WI38 (cell line): ENCODE measurements around the gene SPATS2.
A peak's percentile ranks its signal among the peaks of the same experiment; 100 is the strongest.

Experiments used
- H3K4me3 ChIP-seq: 2 replicates; pipeline ENCODE4 v1.5.1; 2011; ENCODE audit warnings: low read depth, mild to moderate bottlenecking, control low read depth, low read length
- TF ChIP-seq, protein P1 (sequence below): IDR thresholded peaks from 2 replicates; pipeline ENCODE4 v1.5.1; 2012; ENCODE audit warnings: low read depth, mild to moderate bottlenecking, control low read depth, low read length

SPATS2 gene

DNA sequence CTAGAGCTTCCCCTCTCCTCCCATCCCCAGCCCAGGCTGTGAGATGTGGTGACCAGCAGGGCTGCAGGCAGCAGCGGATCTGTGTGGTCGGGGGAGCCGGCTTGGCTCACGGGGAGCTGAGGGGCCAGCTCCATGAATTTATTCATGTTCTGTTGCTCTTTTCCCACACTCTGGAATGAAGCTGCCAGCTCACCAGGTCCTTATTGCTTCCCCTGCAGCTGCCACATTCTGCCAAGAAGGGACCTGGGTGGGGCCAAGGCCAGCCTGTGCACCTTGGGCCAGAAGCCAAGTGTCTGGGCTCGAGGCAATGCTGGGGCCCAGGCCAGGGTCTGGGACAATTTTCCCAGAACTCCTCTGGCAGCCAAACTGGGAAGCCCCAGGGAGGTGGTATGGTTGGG lies 27.8 kb upstream of the SPATS2 start:
- H3K4me3 ChIP-seq, result no peak overlapping the region
- TF ChIP-seq, protein P1, sequence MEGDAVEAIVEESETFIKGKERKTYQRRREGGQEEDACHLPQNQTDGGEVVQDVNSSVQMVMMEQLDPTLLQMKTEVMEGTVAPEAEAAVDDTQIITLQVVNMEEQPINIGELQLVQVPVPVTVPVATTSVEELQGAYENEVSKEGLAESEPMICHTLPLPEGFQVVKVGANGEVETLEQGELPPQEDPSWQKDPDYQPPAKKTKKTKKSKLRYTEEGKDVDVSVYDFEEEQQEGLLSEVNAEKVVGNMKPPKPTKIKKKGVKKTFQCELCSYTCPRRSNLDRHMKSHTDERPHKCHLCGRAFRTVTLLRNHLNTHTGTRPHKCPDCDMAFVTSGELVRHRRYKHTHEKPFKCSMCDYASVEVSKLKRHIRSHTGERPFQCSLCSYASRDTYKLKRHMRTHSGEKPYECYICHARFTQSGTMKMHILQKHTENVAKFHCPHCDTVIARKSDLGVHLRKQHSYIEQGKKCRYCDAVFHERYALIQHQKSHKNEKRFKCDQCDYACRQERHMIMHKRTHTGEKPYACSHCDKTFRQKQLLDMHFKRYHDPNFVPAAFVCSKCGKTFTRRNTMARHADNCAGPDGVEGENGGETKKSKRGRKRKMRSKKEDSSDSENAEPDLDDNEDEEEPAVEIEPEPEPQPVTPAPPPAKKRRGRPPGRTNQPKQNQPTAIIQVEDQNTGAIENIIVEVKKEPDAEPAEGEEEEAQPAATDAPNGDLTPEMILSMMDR, result no peak

- TF ChIP-seq, protein P1, result no peak
- no peak overlapping the region for H3K4me3 ChIP-seq
Measured at GRCh38 chr12:49340095-49340870, 27.0 kb upstream of the SPATS2 start.

GRCh38 chr12:49340971-49341776 lies 26.1 kb upstream of the SPATS2 start:
- TF ChIP-seq, protein P1, result no peak
- no peak overlapping the region for H3K4me3 ChIP-seq

- TF ChIP-seq, protein P1, result no peak
- H3K4me3 ChIP-seq, result no peak overlapping the region; the same call in 1 of the 2 replicates
Measured at GRCh38 chr12:49341777-49342065, 25.5 kb upstream of the SPATS2 start.

DNA sequence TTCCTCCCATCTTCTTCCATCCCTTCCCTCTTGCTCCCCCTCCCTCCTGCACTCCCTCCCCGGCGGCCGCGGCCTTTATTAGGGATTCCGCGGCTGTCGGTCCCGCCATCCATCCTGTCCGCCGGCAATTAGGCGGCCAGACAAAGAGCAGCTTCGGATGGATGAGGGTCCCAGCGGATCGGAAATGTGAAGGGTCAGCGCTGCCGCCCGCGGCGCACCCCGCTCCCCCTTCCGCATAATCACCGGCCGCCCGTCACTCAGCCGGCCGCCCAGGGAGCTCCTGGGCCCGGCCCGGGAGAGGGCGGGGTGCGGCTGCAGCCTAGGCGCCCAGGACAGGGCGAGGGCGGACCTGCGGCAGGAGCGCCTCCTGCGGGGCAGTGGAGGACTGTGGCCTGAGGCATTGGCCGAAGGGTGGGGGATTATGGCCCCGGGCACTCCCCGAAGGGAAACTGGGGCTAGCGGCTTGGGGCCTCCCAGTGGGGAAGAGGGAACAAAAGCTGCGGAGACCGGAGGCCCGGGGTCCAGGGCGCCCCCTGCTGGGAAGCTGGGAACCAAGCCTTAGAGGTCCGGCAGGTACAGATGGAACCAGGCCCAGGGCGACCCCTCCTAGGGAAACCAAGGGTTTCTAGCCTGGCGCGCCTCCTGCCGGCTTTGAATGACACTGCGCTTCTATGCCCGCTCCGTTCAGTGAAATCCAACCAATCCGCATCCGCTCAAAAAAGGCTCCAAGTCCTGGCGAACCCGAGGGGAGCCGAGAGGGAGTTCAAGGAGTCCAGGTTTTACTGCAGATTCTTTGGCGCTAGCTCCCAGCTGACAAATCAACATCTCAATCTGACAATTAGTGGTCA lies 25.0 kb upstream of the SPATS2 start:
- H3K4me3 ChIP-seq, result peak overlapping the region; percentile 32
- TF ChIP-seq, protein P1, result peak; percentile 77

DNA sequence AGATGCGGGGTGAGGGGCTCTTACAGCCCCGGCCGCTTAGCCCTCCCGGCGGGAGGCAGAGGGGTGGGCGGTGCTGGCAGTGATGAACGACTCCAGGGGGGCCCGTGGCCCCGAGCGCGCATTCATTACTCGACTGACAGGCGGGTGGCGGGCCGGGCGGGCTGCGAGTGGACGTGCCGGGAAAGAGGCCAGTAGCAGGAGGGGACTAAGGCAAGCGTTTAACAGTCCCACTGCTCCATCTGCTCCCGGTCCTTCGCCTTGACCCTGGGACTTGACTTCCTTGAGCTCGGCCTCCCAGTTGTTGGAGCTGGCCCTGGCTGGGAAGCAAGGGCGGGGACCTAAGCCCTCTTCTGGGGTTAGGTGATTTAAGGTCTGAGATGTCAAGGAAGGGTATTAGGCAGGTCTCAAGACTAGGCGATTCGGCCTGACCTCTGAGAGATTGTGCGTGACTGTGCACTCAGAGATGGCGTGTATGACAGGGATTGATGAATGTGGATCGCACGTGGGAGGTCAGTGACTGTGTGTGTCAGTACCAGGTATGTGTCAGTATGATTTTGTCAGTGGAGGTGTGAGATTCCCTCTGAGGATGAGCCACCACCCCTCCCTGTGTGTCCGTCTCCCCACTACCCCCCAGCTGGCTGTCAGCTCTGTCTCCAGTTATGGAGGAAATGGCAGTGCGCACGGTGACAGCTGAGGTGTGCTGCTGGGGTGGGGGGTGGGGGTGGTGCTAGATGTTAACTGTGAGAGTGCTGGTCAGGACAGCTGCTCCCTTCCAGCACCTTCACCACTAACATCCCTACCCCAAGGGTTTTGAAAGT lies 24.1 kb upstream of the SPATS2 start:
- peak overlapping the region; percentile 32 for H3K4me3 ChIP-seq
- TF ChIP-seq, protein P1, result no peak
